GM12873 (cell line): ENCODE data around the gene ZNF219.
A peak's percentile ranks its signal among the peaks of the same experiment; 100 is the strongest.

Source experiments
- CTCF ChIP-seq: IDR thresholded peaks from 2 replicates; pipeline ENCODE4 v1.5.1; 2012; ENCODE audit warnings: low read depth, mild to moderate bottlenecking, moderate library complexity, low read length, control low read depth; ENCODE audit not compliant: insufficient read depth; ENCODE audit errors: missing control alignments

ZNF219 gene

GRCh38 chr14:21098076-21098891 lies at the start of gene ZNF219:
Gene ZNF219, minus strand, starts transcription at chr14:21098655. Its CDS starts 5,064 bp downstream, at chr14:21093591.
- peak; percentile 13 for TF ChIP-seq CTCF

- TF ChIP-seq CTCF = no peak
These were observed 47.0 kb upstream of the ZNF219 start for GRCh38 chr14:21145437-21145836.

GRCh38 chr14:21142357-21142756 lies 43.9 kb upstream of the ZNF219 start:
- no peak for TF ChIP-seq CTCF

GRCh38 chr14:21136024-21136423 lies 37.6 kb upstream of the ZNF219 start:
- TF ChIP-seq CTCF = peak; percentile 51

- TF ChIP-seq CTCF = no peak
These were observed 35.4 kb upstream of the ZNF219 start for GRCh38 chr14:21133901-21134300.

- TF ChIP-seq CTCF = no peak
These were observed 25.0 kb upstream of the ZNF219 start for GRCh38 chr14:21123429-21123828.

- no peak for TF ChIP-seq CTCF
These were observed 22.7 kb upstream of the ZNF219 start for GRCh38 chr14:21121122-21121521.
